C4-2B (cell line): ENCODE data around the gene CD38.

ENCODE experiments used
- H3K27ac ChIP-seq: fragments of 450-650 bp; 2 replicates; pipeline ENCODE4 v1.5.1; 2017
- ZFX ChIP-seq: fragments of 450-650 bp; IDR thresholded peaks from 2 replicates; pipeline ENCODE4 v1.6.1; 2017
- TF ChIP-seq, protein P1 (sequence below): fragments of 450-650 bp; conservative IDR thresholded peaks from 2 replicates; pipeline ENCODE4 v1.5.1; 2017; ENCODE audit warnings: mild to moderate bottlenecking

Gene CD38

DNA sequence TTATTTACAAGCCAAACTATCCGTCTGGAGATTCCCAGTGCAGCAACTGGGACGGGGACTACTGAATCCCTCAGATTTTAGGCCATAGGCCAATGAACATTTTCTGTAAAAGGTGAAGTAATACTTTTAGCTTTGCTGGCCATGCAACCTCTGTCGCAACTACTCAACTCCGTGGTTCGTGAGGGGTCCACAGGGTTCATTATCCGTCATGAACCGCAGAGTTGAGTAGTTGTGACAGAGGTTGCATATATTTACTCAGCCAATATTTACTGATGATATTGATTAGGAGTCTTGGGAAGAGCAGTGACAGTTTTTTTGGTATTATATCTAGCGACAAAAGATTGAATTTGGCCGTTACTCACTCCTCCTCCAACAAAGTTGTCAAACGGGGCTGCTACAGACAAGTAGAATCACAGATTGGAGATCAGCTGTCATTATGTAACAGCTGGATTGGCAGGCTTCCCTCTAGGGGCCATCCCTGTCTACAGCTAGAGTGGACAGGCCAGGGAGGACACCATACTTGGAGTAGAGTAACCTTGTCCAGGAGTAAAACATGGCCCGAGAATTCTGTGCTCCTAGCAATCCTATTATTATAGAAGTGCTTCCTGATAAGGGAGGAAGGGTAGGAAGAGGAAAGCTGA lies 37.2 kb upstream of the CD38 start:
- TF ChIP-seq, protein P1, sequence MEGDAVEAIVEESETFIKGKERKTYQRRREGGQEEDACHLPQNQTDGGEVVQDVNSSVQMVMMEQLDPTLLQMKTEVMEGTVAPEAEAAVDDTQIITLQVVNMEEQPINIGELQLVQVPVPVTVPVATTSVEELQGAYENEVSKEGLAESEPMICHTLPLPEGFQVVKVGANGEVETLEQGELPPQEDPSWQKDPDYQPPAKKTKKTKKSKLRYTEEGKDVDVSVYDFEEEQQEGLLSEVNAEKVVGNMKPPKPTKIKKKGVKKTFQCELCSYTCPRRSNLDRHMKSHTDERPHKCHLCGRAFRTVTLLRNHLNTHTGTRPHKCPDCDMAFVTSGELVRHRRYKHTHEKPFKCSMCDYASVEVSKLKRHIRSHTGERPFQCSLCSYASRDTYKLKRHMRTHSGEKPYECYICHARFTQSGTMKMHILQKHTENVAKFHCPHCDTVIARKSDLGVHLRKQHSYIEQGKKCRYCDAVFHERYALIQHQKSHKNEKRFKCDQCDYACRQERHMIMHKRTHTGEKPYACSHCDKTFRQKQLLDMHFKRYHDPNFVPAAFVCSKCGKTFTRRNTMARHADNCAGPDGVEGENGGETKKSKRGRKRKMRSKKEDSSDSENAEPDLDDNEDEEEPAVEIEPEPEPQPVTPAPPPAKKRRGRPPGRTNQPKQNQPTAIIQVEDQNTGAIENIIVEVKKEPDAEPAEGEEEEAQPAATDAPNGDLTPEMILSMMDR: no peak
- TF ChIP-seq ZFX: no peak
- H3K27ac ChIP-seq: no peak overlapping the region

DNA sequence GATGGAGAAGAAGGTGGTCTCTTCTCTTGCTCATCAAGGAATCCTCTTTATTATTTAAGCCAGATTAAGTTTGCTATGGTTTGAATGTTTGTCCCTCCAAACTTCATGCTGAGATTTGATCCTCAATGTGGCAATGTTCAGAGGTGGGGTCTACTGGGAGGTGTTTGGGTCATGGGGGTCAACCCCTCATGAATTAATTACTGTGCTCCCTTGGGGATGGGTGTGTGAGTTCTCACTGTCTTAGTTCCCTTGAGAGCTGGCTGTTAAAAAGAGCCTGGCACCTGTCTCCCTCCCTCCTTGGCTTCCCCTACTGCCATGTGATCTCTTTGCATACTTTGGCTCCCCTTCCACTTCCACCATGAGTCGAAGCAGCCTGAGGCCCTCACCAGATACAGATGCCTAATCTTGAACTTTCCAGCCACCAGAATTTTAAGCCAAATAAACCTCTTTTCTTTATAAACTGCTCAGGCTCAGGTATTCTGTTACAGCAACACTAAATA lies 36.0 kb upstream of the CD38 start:
- no peak overlapping the region for H3K27ac ChIP-seq
- no peak for TF ChIP-seq ZFX
- TF ChIP-seq, protein P1: no peak

DNA sequence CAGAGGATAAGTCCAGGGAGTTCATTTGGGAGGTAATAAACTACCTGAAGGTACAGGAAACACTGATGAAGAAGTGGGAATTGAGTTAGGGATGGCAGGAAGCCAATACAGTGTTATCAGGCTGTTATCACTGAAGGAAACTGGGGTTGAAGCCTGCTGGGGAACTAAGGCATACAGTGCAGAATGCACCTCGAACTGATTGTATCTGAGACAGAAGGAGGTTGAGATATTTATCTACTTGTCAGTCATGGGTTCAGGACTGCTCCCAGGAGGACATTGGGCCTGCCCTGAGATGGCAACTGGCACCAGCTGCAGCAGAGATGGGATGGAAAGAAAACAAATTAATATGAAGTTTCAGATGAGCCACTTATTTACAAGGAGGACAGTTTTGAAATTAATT lies 35.5 kb upstream of the CD38 start:
- TF ChIP-seq ZFX: no peak
- TF ChIP-seq, protein P1: no peak
- no peak overlapping the region for H3K27ac ChIP-seq

DNA sequence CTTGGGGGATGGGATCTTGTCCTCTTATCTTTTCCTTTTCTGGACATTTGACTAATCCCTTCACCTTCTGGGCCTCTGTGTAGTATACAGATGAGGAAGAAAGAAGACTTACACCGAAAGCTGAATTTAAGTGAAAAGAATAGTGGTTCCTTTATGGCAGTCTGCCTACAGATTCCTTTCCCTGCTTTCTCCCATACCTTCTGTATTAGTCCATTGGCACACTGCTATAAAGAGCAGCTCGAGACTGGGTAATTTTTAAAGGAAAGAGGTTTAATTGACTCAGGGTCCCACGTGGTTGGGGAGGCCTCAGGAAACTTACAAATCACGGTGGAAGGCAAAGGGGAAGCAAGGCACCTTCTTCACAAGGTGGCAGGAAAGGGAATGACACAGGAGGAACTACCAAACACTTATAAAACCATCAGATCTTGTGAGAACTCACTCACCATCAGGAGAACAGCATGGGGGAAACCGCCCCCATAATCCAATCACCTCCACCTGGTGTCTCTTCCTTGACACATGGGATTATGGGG lies 34.0 kb upstream of the CD38 start:
- TF ChIP-seq ZFX: no peak
- TF ChIP-seq, protein P1: no peak
- no peak overlapping the region for H3K27ac ChIP-seq

DNA sequence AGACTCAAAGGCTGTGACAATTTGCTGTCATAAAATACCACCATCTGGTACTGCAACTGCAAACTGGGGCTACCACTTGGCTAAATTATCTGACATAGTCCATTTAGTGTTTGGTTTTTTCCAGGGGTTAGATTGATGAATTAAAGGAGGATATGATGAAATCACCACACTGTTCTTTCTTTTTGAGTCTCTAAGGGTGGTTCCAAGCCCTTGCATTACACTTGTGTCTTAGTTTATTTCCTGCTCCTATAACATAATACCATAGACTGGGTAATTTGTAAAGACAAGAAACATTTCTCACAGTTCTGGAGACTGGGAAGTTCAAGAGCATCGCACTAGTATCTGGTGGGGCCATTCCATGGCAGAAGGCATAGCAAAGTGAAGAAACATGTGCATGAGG lies 32.0 kb upstream of the CD38 start:
- no peak for TF ChIP-seq ZFX
- TF ChIP-seq, protein P1: no peak
- no peak overlapping the region for H3K27ac ChIP-seq

DNA sequence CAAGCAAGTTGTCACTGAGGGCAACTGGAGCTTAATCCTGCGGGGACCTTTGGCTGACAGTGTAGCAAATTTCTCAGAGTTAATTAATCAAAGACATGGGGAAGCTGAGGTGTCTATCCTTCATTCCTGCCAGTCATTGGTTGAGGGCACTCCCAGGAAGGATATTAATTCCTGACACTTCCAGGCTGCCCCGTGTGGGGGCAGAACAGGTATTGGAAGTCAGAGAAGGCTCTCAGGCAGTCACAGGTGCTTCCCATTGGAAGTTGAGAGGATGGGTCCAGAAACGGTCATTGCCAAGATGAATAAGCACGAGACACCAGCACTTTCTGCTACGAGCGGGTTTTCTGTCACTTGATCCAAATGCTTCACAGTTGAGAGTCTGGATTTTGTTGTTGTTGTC lies 29.1 kb upstream of the CD38 start:
- no peak overlapping the region for H3K27ac ChIP-seq
- TF ChIP-seq ZFX: no peak
- TF ChIP-seq, protein P1: peak; percentile 6; the same call in 1 of the 2 replicates

DNA sequence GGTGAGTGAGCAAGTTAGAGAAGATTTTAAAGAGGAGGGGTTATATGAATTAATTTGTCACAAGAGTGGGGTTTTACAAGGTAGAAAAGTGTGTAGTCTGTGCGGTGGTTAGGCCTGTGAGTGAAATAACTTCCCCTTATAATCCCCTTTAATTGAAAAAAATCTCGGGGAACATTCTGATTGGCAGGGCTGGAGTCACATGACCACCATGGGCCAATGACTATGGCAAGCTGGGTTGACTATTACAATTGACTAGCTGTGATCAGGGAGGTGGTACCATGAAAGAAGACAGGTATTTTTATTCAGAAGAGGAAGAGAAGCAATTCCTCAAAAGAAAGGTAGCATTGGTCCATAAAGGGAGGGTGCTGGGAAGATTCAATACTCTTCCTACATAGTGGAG lies 27.0 kb upstream of the CD38 start:
- no peak for TF ChIP-seq ZFX
- TF ChIP-seq, protein P1: no peak
- no peak overlapping the region for H3K27ac ChIP-seq
